IPS-15b (cell line): ENCODE results near the gene SUMF2.
"Not testable (repeated sequence)": the region's sequence is repeated elsewhere in the genome, so short reads cannot be mapped to it uniquely, and the experiment has no call there.

Experiments
- H3K27me3 ChIP-seq: one replicate; pipeline ENCODE4 v1.6.1; 2013; ENCODE audit warnings: low read length; ENCODE audit not compliant: control insufficient read depth, insufficient read depth
- H3K36me3 ChIP-seq: one replicate; pipeline ENCODE4 v1.6.1; 2013; ENCODE audit warnings: low read length; ENCODE audit not compliant: control insufficient read depth, insufficient read depth
- H3K4me1 ChIP-seq: one replicate; pipeline ENCODE4 v1.6.1; 2013; ENCODE audit warnings: mild to moderate bottlenecking, low read length; ENCODE audit not compliant: control insufficient read depth, insufficient read depth
- H3K4me3 ChIP-seq: one replicate; pipeline ENCODE4 v1.5.1; 2013; ENCODE audit warnings: low read depth, low read length
- H3K9ac ChIP-seq: one replicate; pipeline ENCODE4 v1.6.1; 2013; ENCODE audit warnings: low read depth, mild to moderate bottlenecking, low read length
- H3K9me3 ChIP-seq: one replicate; pipeline ENCODE4 v1.6.1; 2013; ENCODE audit warnings: mild to moderate bottlenecking, low read length; ENCODE audit not compliant: control insufficient read depth, insufficient read depth

The SUMF2 gene

DNA sequence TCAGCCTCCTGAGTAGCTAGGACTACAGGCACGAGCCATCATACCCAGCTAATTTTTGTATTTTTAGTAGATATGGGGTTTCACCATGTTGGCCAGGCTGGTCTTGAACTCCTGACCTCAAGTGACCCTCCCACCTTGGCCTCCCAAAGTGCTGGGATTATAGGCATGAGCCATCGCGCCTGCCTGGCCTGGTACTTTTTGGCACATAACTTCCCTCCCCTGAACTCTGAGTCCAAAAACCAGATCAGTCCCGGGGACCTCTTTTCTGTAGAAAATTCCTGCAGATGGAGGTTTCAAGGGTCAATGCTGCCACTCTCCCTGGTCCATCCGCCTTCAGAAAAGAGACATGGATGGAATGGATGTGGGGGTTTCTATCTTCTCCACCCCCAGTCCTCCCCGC lies 28.3 kb downstream of the SUMF2 start:
- H3K27me3 ChIP-seq, H3K36me3 ChIP-seq, H3K4me1 ChIP-seq, H3K4me3 ChIP-seq, H3K9ac ChIP-seq, H3K9me3 ChIP-seq: not testable (repeated sequence)

DNA sequence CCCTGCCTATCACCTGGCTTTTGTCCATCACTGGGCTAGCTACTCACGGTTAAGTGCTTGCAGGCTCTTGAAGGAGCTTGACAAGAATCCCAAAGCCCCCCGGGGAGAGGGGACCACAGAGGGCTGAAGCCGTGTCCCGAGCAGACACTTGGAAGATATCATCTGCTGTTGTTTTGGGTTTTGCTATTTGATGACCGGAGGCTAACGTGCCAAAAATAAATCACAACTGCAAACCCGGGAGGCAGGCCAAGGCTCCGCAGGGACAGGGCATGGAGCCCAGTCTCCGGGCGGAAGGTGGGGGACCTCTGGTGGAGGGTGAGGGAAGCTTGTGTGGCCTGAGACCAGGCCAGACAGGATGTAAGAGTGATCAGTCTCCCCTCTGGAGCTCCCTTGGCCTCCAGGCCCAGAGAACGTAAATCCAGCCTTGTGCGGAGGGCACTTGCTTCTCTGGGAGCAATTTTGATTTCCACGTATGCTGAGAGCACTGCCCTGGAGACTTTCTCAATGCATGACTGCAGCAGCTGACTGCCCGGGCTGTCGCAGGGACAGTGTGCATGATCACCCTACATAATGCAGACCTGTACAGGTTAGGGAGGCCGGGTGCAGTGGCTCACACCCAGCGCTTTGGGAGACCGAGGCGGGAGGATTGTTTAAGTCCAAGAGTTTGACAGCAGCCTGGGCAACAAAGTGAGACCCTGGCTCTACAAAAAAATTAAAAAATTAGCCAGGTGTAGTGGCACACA lies 28.9 kb downstream of the SUMF2 start, which contains the start of gene PHKG1:
TSS of gene PHKG1 (minus strand) at position 164 of the 743 bp plus-strand sequence. CDS start 4,011 bp downstream, outside the sequence.
- Histone ChIP-seq H3K36me3 (no peaks in the 10 kb centered on the region), H3K4me1 (no peaks in the 10 kb centered on the region), H3K27me3 (no peaks in the 10 kb centered on the region), H3K4me3 (no peak within 1 kb of the TSS), H3K9ac (no peak within 1 kb of the TSS), H3K9me3 (no peaks in the 10 kb centered on the region)

DNA sequence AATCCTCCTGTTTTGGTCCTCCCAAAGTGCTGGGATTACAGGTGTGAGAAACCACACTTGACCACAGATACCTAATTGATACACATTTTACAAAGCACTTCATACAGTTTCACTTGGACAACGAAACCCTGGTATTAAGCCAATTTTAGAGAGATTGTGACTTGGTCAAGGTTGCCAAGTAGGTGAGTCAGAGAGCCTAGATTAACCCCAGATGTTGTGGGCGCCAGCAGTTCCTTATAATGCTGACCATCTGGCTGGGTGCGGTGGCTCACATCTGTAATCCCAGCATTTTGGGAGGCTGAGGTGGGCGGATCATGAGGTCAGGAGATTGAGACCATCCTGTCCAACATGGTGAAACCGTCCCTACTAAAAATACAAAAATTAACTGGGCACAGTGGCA lies 33.6 kb downstream of the SUMF2 start:
- H3K36me3 ChIP-seq, result no peaks in the 10 kb centered on the region
- H3K27me3 ChIP-seq, result no peaks in the 10 kb centered on the region
- H3K4me3 ChIP-seq, result no peak overlapping the region
- peaks cover 5% of the 10 kb centered on the region for H3K9me3 ChIP-seq
- no peak overlapping the region for H3K9ac ChIP-seq
- H3K4me1 ChIP-seq, result no peaks in the 10 kb centered on the region

DNA sequence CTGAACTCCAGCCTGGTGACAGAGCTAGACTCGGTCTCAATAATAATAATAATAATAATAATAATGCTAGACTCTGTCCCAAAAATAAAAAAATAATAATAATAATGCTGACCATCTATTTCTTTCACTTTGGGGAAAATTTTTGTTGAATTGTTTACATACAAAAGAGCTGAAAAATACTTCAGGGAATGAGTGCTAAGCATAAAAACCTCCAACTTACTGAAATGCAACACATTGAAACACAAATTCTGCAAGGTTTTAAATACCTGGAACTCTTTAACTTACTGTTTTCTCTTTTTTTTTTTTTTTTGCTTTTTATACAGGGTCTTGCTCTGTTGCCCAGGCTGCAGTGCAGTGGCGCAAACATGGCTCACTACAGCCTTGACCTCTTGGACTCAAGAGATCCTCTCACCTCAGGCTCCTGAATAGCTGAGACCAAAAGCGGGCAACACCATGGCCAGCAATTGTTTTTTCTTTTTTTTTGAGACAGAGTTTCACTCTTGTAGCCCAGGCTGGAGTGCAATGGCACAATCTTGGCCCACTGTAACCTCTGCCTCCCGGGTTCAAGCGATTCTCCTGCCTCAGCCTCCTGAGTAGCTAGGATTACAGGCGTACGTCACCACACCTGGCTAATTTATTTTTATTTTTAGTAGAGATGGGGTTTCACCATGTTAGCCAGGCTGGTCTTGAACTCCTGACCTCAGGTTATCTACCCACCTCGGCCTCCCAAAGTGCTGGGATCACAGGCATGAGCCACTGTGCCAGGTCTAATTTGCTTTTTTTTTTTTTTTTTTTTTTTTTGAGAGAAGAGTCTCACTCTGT lies 34.3 kb downstream of the SUMF2 start:
- not testable (repeated sequence) for H3K4me3 ChIP-seq, H3K9ac ChIP-seq, H3K4me1 ChIP-seq, H3K27me3 ChIP-seq, H3K9me3 ChIP-seq, H3K36me3 ChIP-seq

DNA sequence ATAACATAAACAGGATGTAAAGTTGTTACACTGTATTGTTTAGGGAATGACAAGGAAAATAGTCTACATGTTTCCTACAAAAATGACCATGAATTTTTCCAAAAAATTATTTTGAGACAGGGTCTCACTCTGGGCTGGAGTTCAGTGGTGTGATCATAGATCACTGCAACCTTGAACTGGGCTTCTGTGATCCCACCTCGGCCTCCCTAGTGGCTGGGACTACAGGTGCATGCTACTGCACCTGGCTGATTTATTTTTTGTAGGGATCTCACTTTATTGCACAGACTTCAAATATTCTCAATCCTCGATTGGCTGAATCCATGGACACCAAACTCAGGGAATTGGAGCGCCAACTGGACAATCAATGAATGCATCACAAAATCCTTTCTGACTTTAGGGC lies 35.6 kb downstream of the SUMF2 start:
- H3K9me3 ChIP-seq, result peaks cover 5% of the 10 kb centered on the region
- H3K4me1 ChIP-seq, result no peaks in the 10 kb centered on the region
- H3K9ac ChIP-seq, result no peak overlapping the region
- no peaks in the 10 kb centered on the region for H3K27me3 ChIP-seq
- H3K4me3 ChIP-seq, result no peak overlapping the region
- H3K36me3 ChIP-seq, result no peaks in the 10 kb centered on the region

DNA sequence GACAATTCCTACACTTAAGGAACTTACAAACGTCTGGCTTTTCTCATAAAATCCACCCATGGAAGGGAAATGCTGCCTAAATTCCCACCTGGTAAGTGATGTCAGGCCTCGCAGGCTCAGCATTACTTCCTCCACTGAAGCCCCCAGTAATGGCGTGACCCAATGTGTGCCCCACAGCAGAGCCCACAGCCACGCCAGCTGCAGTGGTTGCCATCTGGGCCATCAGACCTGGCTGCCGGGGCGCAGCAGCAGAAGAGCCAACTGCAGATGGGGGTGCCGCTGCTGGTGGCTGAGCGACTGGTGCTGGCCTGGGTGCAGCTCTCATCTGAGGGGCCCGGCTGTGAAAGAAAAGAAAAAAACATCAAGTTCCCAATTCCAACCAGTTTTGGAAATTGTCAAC lies 40.1 kb downstream of the SUMF2 start:
- H3K4me3 ChIP-seq, H3K27me3 ChIP-seq, H3K9ac ChIP-seq, H3K4me1 ChIP-seq, H3K9me3 ChIP-seq, H3K36me3 ChIP-seq: not testable (repeated sequence)

DNA sequence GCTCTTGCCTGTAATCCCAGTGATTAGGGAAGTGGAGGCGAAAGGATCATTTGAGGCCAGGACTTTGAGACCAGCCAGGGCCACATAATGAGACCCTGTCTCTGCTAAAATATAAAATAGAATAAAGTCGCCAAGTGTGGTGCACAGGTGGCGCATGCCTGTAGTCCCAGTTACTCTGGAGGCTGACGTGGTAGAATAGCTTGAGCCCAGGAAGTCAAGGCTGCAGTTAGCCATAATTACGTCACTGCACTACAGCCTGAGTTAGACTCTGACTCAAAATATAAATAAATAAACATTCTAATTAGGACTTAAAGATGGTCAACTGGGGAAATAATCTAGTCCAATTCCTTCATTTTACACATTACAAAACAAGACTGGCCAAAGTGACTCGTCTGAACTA lies 41.4 kb downstream of the SUMF2 start:
- Histone ChIP-seq H3K4me3 (peak overlapping the region; percentile 56), H3K9me3 (peaks cover 5% of the 10 kb centered on the region), H3K4me1 (no peaks in the 10 kb centered on the region), H3K36me3 (no peaks in the 10 kb centered on the region), H3K9ac (no peak overlapping the region), H3K27me3 (no peaks in the 10 kb centered on the region)

DNA sequence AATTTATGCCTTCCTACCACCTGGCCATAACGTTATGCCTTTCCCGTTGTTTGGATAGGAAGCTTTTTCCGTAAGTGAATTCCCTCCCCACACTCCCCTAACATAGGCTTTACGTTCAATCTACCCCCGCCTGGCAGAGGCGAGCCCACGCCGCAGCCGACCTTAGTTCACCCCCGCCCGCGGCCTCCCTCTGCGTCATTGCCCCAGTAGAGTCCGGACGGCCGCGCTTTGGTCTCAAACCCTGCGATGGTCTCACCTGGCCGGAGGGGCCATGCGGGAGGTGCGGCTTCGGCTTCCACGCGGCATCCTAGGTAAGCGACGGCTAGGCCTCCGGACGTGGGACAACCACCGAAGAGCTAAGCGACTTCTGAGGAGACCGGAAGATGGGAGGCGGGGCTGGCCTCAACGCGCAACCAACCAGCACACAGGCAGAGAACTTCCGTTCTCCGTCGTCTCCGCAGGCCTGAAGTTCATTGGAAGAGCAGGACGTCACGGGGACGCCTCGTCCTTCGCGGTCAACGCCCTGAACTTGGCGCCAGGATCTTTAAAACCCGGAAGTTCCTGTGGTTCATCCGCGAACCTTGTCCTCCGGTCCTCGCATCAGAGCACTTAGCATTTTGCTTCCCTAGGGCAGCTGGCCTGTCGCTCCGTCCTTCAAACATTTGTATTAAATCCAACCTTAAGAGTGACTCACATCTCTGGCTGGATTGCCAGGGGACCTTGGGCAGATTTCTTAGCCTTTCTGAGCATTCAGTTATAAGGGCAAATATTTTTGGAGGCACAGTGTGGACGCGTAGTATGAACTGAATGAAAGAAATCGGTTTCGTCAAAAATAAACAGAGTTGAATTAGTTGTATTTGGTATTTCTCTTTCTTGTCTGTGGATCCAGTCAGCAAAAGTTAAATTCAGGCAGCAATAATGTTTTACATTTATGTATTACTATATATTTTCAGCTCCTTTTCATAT lies 42.3 kb downstream of the SUMF2 start, which contains the start of gene CHCHD2:
TSS of gene CHCHD2 (minus strand) at position 369 of the 966 bp plus-strand sequence. CDS start at position 306, 63 bp downstream.
- Histone ChIP-seq H3K36me3 (no peaks in the 10 kb centered on the region), H3K9ac (no peak within 1 kb of the TSS), H3K4me3 (peak within 1 kb of the TSS; percentile 56), H3K4me1 (no peaks in the 10 kb centered on the region), H3K9me3 (peaks cover 5% of the 10 kb centered on the region), H3K27me3 (no peaks in the 10 kb centered on the region)

DNA sequence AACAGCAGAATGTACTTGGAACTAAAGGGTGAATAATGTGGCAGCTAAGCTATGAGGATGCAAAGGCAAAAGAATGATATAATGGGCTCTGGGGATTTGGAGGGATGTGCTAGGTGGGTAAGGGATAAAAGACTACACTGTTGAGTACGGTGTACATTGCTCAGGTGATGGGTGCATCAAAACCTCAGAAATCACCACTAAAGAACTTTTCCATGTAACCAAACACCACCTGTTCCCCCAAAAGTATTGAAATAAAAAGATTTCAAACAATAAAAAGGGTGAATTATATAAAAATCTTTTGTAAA lies 43.8 kb downstream of the SUMF2 start:
- H3K27me3 ChIP-seq, result no peaks in the 10 kb centered on the region
- H3K9me3 ChIP-seq, result peaks cover 5% of the 10 kb centered on the region
- H3K4me3 ChIP-seq, result no peak overlapping the region
- no peaks in the 10 kb centered on the region for H3K4me1 ChIP-seq
- no peak overlapping the region for H3K9ac ChIP-seq
- H3K36me3 ChIP-seq, result no peaks in the 10 kb centered on the region

DNA sequence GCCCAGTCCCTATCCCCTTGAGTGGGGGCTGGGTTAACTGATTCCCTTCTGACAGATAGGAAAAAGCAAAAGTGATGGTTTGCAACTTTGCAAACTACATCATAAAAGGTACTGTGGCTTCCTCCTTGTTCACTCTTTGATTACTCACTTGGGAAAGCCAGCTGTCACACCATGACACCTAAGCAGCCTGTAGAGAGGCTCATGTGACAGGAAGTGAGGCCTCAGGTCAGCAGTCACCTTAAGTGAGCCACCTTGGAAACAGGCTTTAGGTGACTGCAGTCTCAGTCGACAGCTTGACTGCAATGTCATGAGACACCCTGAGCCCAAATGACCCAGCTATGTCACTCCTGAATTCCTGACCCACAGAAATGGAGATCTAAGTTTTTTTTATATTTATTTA lies 46.5 kb downstream of the SUMF2 start:
- Histone ChIP-seq H3K4me3 (no peak overlapping the region), H3K9me3 (peaks cover 5% of the 10 kb centered on the region), H3K9ac (no peak overlapping the region), H3K4me1 (no peaks in the 10 kb centered on the region), H3K36me3 (no peaks in the 10 kb centered on the region), H3K27me3 (no peaks in the 10 kb centered on the region)

DNA sequence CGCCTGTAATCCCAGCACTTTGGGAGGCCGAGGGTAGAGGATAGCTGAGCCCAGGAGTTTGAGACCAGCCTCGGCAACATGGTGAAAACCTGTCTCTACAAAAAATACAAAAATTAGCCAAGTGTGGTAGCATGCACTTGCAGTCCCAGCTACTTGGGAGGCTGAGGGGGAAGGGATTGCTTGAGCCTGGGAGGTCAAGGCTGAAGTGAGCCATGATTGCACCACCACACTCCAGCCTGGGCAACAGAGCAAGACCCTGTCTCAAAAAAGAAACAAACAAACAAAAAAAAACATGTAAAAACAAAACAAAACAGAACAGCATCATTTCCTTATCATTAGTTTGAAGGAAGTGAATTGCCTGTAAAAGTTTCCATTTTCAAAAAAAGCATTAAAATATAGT lies 48.2 kb downstream of the SUMF2 start:
- not testable (repeated sequence) for H3K27me3 ChIP-seq, H3K9ac ChIP-seq, H3K36me3 ChIP-seq, H3K4me3 ChIP-seq, H3K4me1 ChIP-seq, H3K9me3 ChIP-seq
